Heart left ventricle (tissue), 13 donors: ENCODE results near the gene HCST.

Source experiments
- CTCF ChIP-seq, 12 donors: fragments of 200-600 bp; sonication (generic) in 4 of 12; IDR thresholded peaks; one replicate each; pipeline versions ENCODE4 v1.5.0 to v1.8.0; 2018 to 2022; ENCODE audit warnings: antibody characterized with exemption in 12 of 12, mild to moderate bottlenecking in 5 of 12
- POLR2A ChIP-seq, 2 donors: fragments of 450-650 bp; IDR thresholded peaks; one replicate each; pipeline ENCODE4 v1.6.1; 2017; ENCODE audit warnings: antibody characterized with exemption in 2 of 2, mild to moderate bottlenecking in 2 of 2, moderate library complexity in 2 of 2
- donor health status: ischemic (EF 13 %, LVEDD 7.1; RV severe dilation, severe dysfunction).
- donor health status: DM: no; HTN: yes; CAD: no.
- donor health status: DM: no; HTN: no; CAD: no.
- donor health status: ischemic (EF 25% LVEDD 6.9; RV normal size, moderate dysfunction).
- donor health status: ischemic (EF 25% LVEDD 5.7; RV mildly dilated, moderate dysfunction).
- donor health status: ischemic (EF 35%, LVEDD 5.7; RV mildly dilated, moderate dysfunction).
- donor health status: nonischemic (EF 11% LVEDD 7.7; RV severe dilation, severe dysfunction).
- donor health status: DM: yes; HTN: yes; CAD: no.
- donor health status: PGD.
- donor health status: ischemic (EF 29% LVEDD 5.4; RV normal size, mild dysfunction).
- donor health status: nonischemic (EF 23%, LVEDD 6.1; RV moderate dilation, normal function).

GRCh38 chr19:35868823-35869326 lies 33.5 kb upstream of the HCST start:
- no peak for TF ChIP-seq CTCF (IDR thresholded peaks at IDR 0.05)
- no peak for TF ChIP-seq POLR2A (IDR thresholded peaks at IDR 0.05)
